GM10248 (cell line): Measurements from ENCODE around the gene GLS2.

Source experiments
- CTCF ChIA-PET: fragments of 300-600 bp; sonication (Branson Sonifier 250); formaldehyde crosslinking; extraction: SDS; loops from one replicate; lab custom pipeline; 2021; ENCODE audit warnings: antibody characterized with exemption; lab: Yijun Ruan, JAX
- POLR2A ChIA-PET: fragments of 350-650 bp; sonication (Branson Sonifier 250); formaldehyde crosslinking; extraction: SDS; loops from one replicate; lab custom pipeline; 2020; ENCODE audit warnings: antibody characterized with exemption; lab: Yijun Ruan, JAX
- DNase-seq: peaks from one replicate; pipeline ENCODE4 v3.0.0; 2012; ENCODE audit errors: extremely low spot score
- TF ChIP-seq, protein P1 (sequence below): IDR thresholded peaks from 2 replicates; pipeline ENCODE4 v1.5.1; 2012; ENCODE audit warnings: mild to moderate bottlenecking, low read depth; ENCODE audit errors: extremely low read depth, missing control alignments, control extremely low read depth

Gene GLS2

GRCh38 chr12:56476972-56477432, 11.0 kb downstream of the GLS2 start:
- CTCF ChIA-PET: interaction anchor here (0.7 to 1.2 kb wide), 3 partner anchors 8 to 37 kb away, joined by 3 read pairs; partner anchors contain the start of gene SPRYD4
- POLR2A ChIA-PET: interaction anchor here (0.7 to 1.1 kb wide), 2 partner anchors 110 to 118 kb away, joined by 4 read pairs; no protein-coding TSS in a partner anchor
- DNase-seq: no peak
- TF ChIP-seq, protein P1, sequence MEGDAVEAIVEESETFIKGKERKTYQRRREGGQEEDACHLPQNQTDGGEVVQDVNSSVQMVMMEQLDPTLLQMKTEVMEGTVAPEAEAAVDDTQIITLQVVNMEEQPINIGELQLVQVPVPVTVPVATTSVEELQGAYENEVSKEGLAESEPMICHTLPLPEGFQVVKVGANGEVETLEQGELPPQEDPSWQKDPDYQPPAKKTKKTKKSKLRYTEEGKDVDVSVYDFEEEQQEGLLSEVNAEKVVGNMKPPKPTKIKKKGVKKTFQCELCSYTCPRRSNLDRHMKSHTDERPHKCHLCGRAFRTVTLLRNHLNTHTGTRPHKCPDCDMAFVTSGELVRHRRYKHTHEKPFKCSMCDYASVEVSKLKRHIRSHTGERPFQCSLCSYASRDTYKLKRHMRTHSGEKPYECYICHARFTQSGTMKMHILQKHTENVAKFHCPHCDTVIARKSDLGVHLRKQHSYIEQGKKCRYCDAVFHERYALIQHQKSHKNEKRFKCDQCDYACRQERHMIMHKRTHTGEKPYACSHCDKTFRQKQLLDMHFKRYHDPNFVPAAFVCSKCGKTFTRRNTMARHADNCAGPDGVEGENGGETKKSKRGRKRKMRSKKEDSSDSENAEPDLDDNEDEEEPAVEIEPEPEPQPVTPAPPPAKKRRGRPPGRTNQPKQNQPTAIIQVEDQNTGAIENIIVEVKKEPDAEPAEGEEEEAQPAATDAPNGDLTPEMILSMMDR: no peak

GRCh38 chr12:56476143-56476542, 11.8 kb downstream of the GLS2 start:
- ChIA-PET POLR2A (interaction anchor here (0.7 kb wide), 1 partner anchor 286 kb away, joined by 3 read pairs; no protein-coding TSS in a partner anchor), CTCF (interaction anchor here (1.1 kb wide), 1 partner anchor 148 kb away, joined by 3 read pairs; no protein-coding TSS in a partner anchor)
- TF ChIP-seq, protein P1: no peak
- no peak for DNase-seq

- no peak for DNase-seq
- ChIA-PET CTCF (interaction anchor here (2.3 to 3.4 kb wide), 2 partner anchors 10 to 11 kb away, joined by 9 to 10 read pairs; no protein-coding TSS in a partner anchor), POLR2A (no interaction called here)
- TF ChIP-seq, protein P1: no peak
Observed at GRCh38 chr12:56474389-56474788, 13.6 kb downstream of the GLS2 start.

- CTCF ChIA-PET: interaction anchor here (0.8 to 2.7 kb wide), 9 partner anchors 8 to 280 kb away, joined by 3 to 13 read pairs (median 4); partner anchors contain the start of gene SMARCC2
- POLR2A ChIA-PET: interaction anchor here (0.5 kb wide), 1 partner anchor 133 kb away, joined by 3 read pairs; no protein-coding TSS in a partner anchor
- DNase-seq: no peak
- TF ChIP-seq, protein P1: no peak
Observed at GRCh38 chr12:56469007-56469930, 18.7 kb downstream of the GLS2 start.

- ChIA-PET CTCF (interaction anchor here (1.0 to 2.7 kb wide), 6 partner anchors 9 to 279 kb away, joined by 3 to 13 read pairs (median 5); partner anchors contain the start of gene SMARCC2), POLR2A (interaction anchor here (0.8 kb wide), 1 partner anchor 231 kb away, joined by 3 read pairs; no protein-coding TSS in a partner anchor)
- peak; percentile 96 for DNase-seq
- TF ChIP-seq, protein P1: peak; percentile 63
Observed at GRCh38 chr12:56468216-56469006, 19.6 kb downstream of the GLS2 start, which contains the start of gene SPRYD4. Gene SPRYD4, plus strand, starts transcription at chr12:56468578. Its CDS starts 14 bp downstream, at chr12:56468592.

DNA sequence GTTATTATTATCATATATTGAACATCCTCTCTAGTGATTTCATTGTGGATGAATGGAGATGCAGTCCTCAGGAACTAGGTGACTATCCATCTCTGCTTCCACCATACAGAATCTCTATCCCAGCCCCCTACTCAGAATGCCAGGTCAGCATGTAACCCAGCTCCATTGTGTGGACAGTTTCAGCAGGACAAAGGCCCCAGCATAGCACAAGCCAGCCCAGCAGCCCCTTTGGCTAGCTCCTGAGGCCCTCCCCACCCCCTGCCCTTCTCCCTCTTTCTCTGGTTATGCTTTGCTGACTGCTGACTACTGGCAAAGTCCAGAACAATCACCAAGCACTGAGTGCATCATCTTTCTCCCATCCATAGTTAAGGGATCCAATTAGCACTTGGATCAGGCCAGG, 25.4 kb downstream of the GLS2 start:
- TF ChIP-seq, protein P1: no peak
- ChIA-PET POLR2A (no interaction called here), CTCF (interaction anchor here (0.7 to 3.8 kb wide), 13 partner anchors 9 to 344 kb away, joined by 3 to 42 read pairs (median 10); partner anchors contain the start of genes CNPY2, COQ10A, SMARCC2 and STAT2)

More for the DNA sequence above, 25.4 kb downstream of the GLS2 start:
- no peak for DNase-seq
